Panc1 (cell line): ENCODE measurements around the gene SIKE1.

Experiments used
- POLR2AphosphoS5 ChIP-seq: IDR thresholded peaks from 2 replicates; pipeline ENCODE4 v1.6.1; 2012; ENCODE audit warnings: mild to moderate bottlenecking, low read depth, low read length, moderate library complexity
- REST ChIP-seq, 2 experiments: IDR thresholded peaks; 2 replicates each; pipeline ENCODE4 v1.6.1; 2011 to 2012; ENCODE audit warnings: low read depth in 2 of 2, control low read depth in 1 of 2, low read length in 1 of 2, mild to moderate bottlenecking in 1 of 2, moderate library complexity in 1 of 2; ENCODE audit not compliant: insufficient read depth in 1 of 2
- TCF7L2 ChIP-seq: IDR thresholded peaks from 2 replicates; pipeline ENCODE4 v1.6.1; 2011; ENCODE audit warnings: mild to moderate bottlenecking, low read depth, low read length, inconsistent platforms
- TF ChIP-seq, protein P1 (sequence below): fragments of 450-650 bp; IDR thresholded peaks from 2 replicates; pipeline ENCODE4 v1.5.1; 2017; ENCODE audit warnings: mild to moderate bottlenecking

DNA sequence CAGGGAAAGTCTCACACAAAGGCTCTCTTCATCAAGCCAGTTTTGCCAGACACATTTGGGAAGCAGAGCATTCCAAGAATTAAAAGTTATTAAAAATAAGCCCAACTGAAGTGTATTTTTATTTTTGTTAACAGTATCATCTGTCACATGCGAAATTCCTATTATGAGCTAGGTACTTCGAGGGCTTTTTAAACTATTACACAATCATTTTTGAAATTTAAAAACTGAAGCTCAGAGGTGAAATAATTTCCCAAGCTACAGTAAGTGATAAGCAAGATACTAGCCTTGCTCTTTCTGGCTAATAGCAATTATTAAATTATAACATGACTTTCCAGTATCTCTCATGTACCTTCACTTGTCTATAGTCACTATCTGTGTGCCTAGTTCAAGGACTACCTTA lies 51.9 kb downstream of the SIKE1 start:
- TF ChIP-seq TCF7L2 (no peak), POLR2AphosphoS5 (no peak), REST (IDR thresholded peaks at IDR 0.05; ENCODE audit: insufficient read depth in 1 of 2, low read depth in 2 of 2, low read length in 1 of 2) (no peak)
- TF ChIP-seq, protein P1, sequence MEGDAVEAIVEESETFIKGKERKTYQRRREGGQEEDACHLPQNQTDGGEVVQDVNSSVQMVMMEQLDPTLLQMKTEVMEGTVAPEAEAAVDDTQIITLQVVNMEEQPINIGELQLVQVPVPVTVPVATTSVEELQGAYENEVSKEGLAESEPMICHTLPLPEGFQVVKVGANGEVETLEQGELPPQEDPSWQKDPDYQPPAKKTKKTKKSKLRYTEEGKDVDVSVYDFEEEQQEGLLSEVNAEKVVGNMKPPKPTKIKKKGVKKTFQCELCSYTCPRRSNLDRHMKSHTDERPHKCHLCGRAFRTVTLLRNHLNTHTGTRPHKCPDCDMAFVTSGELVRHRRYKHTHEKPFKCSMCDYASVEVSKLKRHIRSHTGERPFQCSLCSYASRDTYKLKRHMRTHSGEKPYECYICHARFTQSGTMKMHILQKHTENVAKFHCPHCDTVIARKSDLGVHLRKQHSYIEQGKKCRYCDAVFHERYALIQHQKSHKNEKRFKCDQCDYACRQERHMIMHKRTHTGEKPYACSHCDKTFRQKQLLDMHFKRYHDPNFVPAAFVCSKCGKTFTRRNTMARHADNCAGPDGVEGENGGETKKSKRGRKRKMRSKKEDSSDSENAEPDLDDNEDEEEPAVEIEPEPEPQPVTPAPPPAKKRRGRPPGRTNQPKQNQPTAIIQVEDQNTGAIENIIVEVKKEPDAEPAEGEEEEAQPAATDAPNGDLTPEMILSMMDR = no peak
